Spleen (tissue), 11 donors: ENCODE measurements around the gene TPPP. TPM values are rescaled to one million over a fixed set of nuclear protein-coding genes. Genes with fewer than 3 reads are reported as not detected.

Source experiments
- DNase-seq: peaks from one replicate; pipeline ENCODE4 v3.0.0-alpha.2; 2020
- H3K27ac ChIP-seq, 8 donors: fragments of 200-600 bp; sonication (generic) in 7 of 8; 1 replicate in 4 of 8; 2 replicates in 4 of 8; pipeline versions ENCODE4 v1.5.0 to v1.8.0; 2016 to 2021; ENCODE audit warnings: inconsistent platforms in 4 of 8, mild to moderate bottlenecking in 4 of 8, moderate library complexity in 1 of 8
- H3K27me3 ChIP-seq, 7 donors: fragments of 200-600 bp; sonication (generic) in 6 of 7; replicated peaks in 1 of 7; 1 replicate in 4 of 7; 2 replicates in 3 of 7; pipeline versions ENCODE4 v1.5.0 to v1.8.0; 2016 to 2021; ENCODE audit warnings: inconsistent platforms in 3 of 7, mild to moderate bottlenecking in 1 of 7
- H3K36me3 ChIP-seq, 6 donors: fragments of 200-600 bp; sonication (generic) in 5 of 6; 1 replicate in 4 of 6; 2 replicates in 2 of 6; pipeline versions ENCODE4 v1.5.0 to v1.8.0; 2016 to 2021; ENCODE audit warnings: inconsistent platforms in 2 of 6
- H3K4me1 ChIP-seq, 6 donors: fragments of 200-600 bp; sonication (generic) in 5 of 6; 1 replicate in 3 of 6; 2 replicates in 3 of 6; pipeline versions ENCODE4 v1.5.0 to v1.8.0; 2016 to 2021; ENCODE audit warnings: inconsistent platforms in 3 of 6
- H3K4me3 ChIP-seq, 8 donors: fragments of 200-600 bp; sonication (generic) in 7 of 8; 1 replicate in 4 of 8; 2 replicates in 4 of 8; pipeline versions ENCODE4 v1.5.0 to v1.8.0; 2016 to 2021; ENCODE audit warnings: inconsistent platforms in 4 of 8, mild to moderate bottlenecking in 4 of 8, moderate library complexity in 2 of 8
- H3K9me3 ChIP-seq, 8 donors: fragments of 200-600 bp; sonication (generic) in 7 of 8; 1 replicate in 4 of 8; 2 replicates in 4 of 8; pipeline versions ENCODE4 v1.5.0 to v1.8.0; 2016 to 2021; ENCODE audit warnings: inconsistent platforms in 4 of 8
- POLR2A ChIP-seq, 3 donors: fragments of 450-650 bp; IDR thresholded peaks; one replicate each; pipeline ENCODE4 v1.5.1; 2017; ENCODE audit warnings: antibody characterized with exemption in 3 of 3, mild to moderate bottlenecking in 1 of 3
- POLR2AphosphoS5 ChIP-seq, 3 donors: sonication (generic); formaldehyde crosslinking; IDR thresholded peaks; one replicate each; pipeline ENCODE4 v1.5.1; 2017; ENCODE audit warnings: antibody characterized with exemption in 3 of 3
- WGBS, 5 donors: extraction: QIAGEN DNeasy Blood & Tissue Kit in 3 of 5; methylation state at CpG; one replicate each; pipeline versions ENCODE4 v1.1.5 to v1.1.7; 2013 to 2018; 5-methylcytosine and 5-hydroxymethylcytosine counted together
- intact Hi-C: fragments of 100-400 bp; cut with DNase I; formaldehyde crosslinking; loops from one replicate; pipeline ENCODE4 v1.15.0; 2023; ENCODE audit warnings: low total_unique reads
- polyA plus RNA-seq, 3 donors: library from polyadenylated mRNA; stranded (reverse); fragments of 200-250 nt; gene quantifications; one replicate each; pipeline ENCODE4 v1.2.1, GENCODE V29; 2013
- total RNA-seq, 7 donors: library from RNA; depleted of rRNA in 3 of 7; stranded (reverse); fragments of >200 nt in 3 of 7; fragmentation: NEBNext Ultra II Directional in 4 of 7; extraction: Animal tissue kit (Norgen Biotek cat#: 25700) in 4 of 7; gene quantifications; one replicate each; pipeline versions ENCODE4 v1.1.0 to v1.2.1, GENCODE V29; 2016 to 2021
- TF ChIP-seq, protein P1 (sequence below), 11 experiments: fragments of 200-600 bp in 7 of 11; fragments of 450-650 bp in 4 of 11; sonication (generic) in 4 of 11; IDR thresholded peaks in 8 of 11; conservative IDR thresholded peaks in 3 of 11; 1 replicate in 7 of 11; 2 replicates in 4 of 11; pipeline versions ENCODE4 v1.4.0 to v1.8.0; 2016 to 2021; ENCODE audit warnings: antibody characterized with exemption in 11 of 11, inconsistent platforms in 4 of 11, mild to moderate bottlenecking in 1 of 11
- donor health status: healthy with polysubstance abuse.
- donor health status: DM: no; HTN: no; CAD: no; lungs with moderate emphysema.
- donor health status: DM: no; HTN: no; CAD: no.
- donor health status: Bipolar disorder and iron deficiency.
- donor health status: healthy.
- donor health status: DM: no; HTN: no; CAD: no.
- donor health status: DM: yes; HTN: yes; CAD: no.

Gene TPPP
- total and polyA plus RNA-seq, 10 donors, result 0.30 to 12.2 (median 3.9) TPM

- intact Hi-C loops, result no loop called here
- WGBS, 5 donors, result 90 to 97% (median 95%) methylated on average over 12 to 20 of the region's 20 CpGs
Observed at GRCh38 chr5:664994-665360, 28.2 kb downstream of the TPPP start.

GRCh38 chr5:664343-664993 lies 28.7 kb downstream of the TPPP start:
- no peak overlapping the region for H3K4me3 ChIP-seq
- H3K27me3 ChIP-seq, result peaks cover 0 to 2% (median 0%) of the 10 kb centered on the region in 7 donors
- 88 to 97% (median 92%) methylated on average over 10 to 24 of the region's 24 CpGs for WGBS, 5 donors
- intact Hi-C loops, result no loop called here
- no peaks in the 10 kb centered on the region for H3K9me3 ChIP-seq
- no peak for TF ChIP-seq POLR2A (IDR thresholded peaks at IDR 0.05)
- TF ChIP-seq POLR2AphosphoS5 (IDR thresholded peaks at IDR 0.05), result no peak
- TF ChIP-seq, protein P1, sequence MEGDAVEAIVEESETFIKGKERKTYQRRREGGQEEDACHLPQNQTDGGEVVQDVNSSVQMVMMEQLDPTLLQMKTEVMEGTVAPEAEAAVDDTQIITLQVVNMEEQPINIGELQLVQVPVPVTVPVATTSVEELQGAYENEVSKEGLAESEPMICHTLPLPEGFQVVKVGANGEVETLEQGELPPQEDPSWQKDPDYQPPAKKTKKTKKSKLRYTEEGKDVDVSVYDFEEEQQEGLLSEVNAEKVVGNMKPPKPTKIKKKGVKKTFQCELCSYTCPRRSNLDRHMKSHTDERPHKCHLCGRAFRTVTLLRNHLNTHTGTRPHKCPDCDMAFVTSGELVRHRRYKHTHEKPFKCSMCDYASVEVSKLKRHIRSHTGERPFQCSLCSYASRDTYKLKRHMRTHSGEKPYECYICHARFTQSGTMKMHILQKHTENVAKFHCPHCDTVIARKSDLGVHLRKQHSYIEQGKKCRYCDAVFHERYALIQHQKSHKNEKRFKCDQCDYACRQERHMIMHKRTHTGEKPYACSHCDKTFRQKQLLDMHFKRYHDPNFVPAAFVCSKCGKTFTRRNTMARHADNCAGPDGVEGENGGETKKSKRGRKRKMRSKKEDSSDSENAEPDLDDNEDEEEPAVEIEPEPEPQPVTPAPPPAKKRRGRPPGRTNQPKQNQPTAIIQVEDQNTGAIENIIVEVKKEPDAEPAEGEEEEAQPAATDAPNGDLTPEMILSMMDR (IDR thresholded peaks at IDR 0.05 in 8 of 11, conservative IDR thresholded peaks at IDR 0.05 in 3 of 11), result no peak
- peaks cover 0 to 4% (median 0%) of the 10 kb centered on the region in 6 donors for H3K4me1 ChIP-seq
- peak; percentile 48 for DNase-seq
- peaks cover 0 to 84% (median 30%) of the 10 kb centered on the region in 6 donors for H3K36me3 ChIP-seq
- H3K27ac ChIP-seq, result no peak overlapping the region

More at GRCh38 chr5:664994-665360, 28.2 kb downstream of the TPPP start:
- Histone ChIP-seq H3K4me3 (no peak overlapping the region), H3K36me3 (peaks cover 0 to 79% (median 30%) of the 10 kb centered on the region in 6 donors), H3K27ac (no peak overlapping the region), H3K27me3 (peaks cover 0 to 6% (median 0%) of the 10 kb centered on the region in 7 donors), H3K4me1 (peaks cover 0 to 4% (median 0%) of the 10 kb centered on the region in 6 donors), H3K9me3 (no peaks in the 10 kb centered on the region)
- TF ChIP-seq, protein P1 (IDR thresholded peaks at IDR 0.05 in 8 of 11, conservative IDR thresholded peaks at IDR 0.05 in 3 of 11), result no peak
- TF ChIP-seq POLR2A (IDR thresholded peaks at IDR 0.05), result no peak
- TF ChIP-seq POLR2AphosphoS5 (IDR thresholded peaks at IDR 0.05), result no peak
- DNase-seq, result peak; percentile 69

- Histone ChIP-seq H3K36me3 (peaks cover 0 to 91% (median 30%) of the 10 kb centered on the region in 6 donors), H3K9me3 (no peaks in the 10 kb centered on the region), H3K4me1 (no peaks in the 10 kb centered on the region), H3K27ac (no peak overlapping the region), H3K27me3 (no peaks in the 10 kb centered on the region), H3K4me3 (no peak overlapping the region)
- DNase-seq, result peak; percentile 72
- intact Hi-C loops, result no loop called here
- TF ChIP-seq POLR2AphosphoS5 (IDR thresholded peaks at IDR 0.05), result no peak
- 95 to 96% (median 95%) methylated on average over 20 to 38 of the region's 38 CpGs for WGBS, 5 donors
Observed at GRCh38 chr5:663436-664342, 29.5 kb downstream of the TPPP start.

GRCh38 chr5:662751-663435 lies 30.3 kb downstream of the TPPP start:
- no peak overlapping the region for H3K4me3 ChIP-seq
- peak; percentile 63 for DNase-seq
- H3K4me1 ChIP-seq, result no peaks in the 10 kb centered on the region
- intact Hi-C loops, result no loop called here
- peaks cover 0 to 92% (median 33%) of the 10 kb centered on the region in 6 donors for H3K36me3 ChIP-seq
- 94 to 98% (median 97%) methylated on average over 54 to 56 of the region's 56 CpGs for WGBS, 5 donors
- H3K27ac ChIP-seq, result no peak overlapping the region
- TF ChIP-seq POLR2AphosphoS5 (IDR thresholded peaks at IDR 0.05) (no peak), POLR2A (IDR thresholded peaks at IDR 0.05) (no peak)
- TF ChIP-seq, protein P1 (IDR thresholded peaks at IDR 0.05 in 8 of 11, conservative IDR thresholded peaks at IDR 0.05 in 3 of 11), result no peak
- peaks cover 0 to 4% (median 0%) of the 10 kb centered on the region in 8 donors for H3K9me3 ChIP-seq
- no peaks in the 10 kb centered on the region for H3K27me3 ChIP-seq
